ENCODE measurements around the gene TRIM59.
"Not testable (repeated sequence)": the region's sequence is repeated elsewhere in the genome, so short reads cannot be mapped to it uniquely, and the experiment has no call there.

The TRIM59 gene

GRCh38 chr3:160452251-160452650 lies 2.7 kb upstream of the TRIM59 start:
- not testable (repeated sequence) for DNase-seq

GRCh38 chr3:160451602-160452001 lies 2.0 kb upstream of the TRIM59 start:
- DNase-seq: no peak

GRCh38 chr3:160450846-160451245 lies 1.3 kb upstream of the TRIM59 start:
- DNase-seq: no peak

GRCh38 chr3:160448845-160449635 lies 546 bp downstream of the TRIM59 start:
- DNase-seq: no peak

- no peak for DNase-seq
Measured at GRCh38 chr3:160447544-160447943, 2.0 kb downstream of the TRIM59 start.

- DNase-seq: no peak
Measured at GRCh38 chr3:160446522-160447056, 3.0 kb downstream of the TRIM59 start.

DNA sequence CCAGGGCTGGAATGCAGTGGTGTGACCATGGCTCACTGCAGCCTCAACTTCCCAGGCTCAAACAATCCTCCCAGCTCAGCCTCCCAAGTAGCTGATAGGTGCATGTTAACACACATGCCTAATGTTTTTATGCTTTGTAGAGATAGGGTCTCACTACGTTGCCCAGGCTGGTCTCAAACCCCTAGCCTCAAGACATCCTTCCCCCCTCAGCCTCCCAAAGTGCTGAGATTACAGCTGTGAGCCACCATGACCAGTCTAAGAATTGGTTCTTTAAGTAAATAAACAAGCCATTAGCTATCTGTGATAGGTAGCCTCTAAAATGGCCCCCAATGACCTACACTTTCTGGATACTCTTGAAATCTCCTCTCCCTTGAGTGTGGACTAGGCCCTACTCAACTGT lies 3.7 kb downstream of the TRIM59 start:
- DNase-seq: no peak

- DNase-seq: no peak
Measured at GRCh38 chr3:160444411-160444810, 5.2 kb downstream of the TRIM59 start.

DNA sequence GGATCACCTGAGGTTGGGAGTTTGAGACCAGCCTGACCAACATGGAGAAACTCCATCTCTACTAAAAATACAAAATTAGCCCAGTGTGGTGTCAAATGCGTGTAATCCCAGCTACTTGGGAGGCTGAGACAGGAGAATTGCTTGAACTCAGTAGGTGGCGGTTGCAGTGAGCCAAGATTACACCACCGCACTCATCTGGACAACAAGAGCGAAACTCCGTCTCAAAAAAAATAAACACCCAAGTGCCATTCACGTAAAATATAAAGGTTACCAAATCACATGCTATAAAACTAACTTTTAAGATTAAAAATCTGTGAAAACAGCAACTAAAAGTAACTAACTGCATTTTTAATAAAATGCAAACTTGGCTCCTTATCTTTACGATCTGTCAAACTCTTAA lies 8.9 kb downstream of the TRIM59 start:
- no peak for DNase-seq

DNA sequence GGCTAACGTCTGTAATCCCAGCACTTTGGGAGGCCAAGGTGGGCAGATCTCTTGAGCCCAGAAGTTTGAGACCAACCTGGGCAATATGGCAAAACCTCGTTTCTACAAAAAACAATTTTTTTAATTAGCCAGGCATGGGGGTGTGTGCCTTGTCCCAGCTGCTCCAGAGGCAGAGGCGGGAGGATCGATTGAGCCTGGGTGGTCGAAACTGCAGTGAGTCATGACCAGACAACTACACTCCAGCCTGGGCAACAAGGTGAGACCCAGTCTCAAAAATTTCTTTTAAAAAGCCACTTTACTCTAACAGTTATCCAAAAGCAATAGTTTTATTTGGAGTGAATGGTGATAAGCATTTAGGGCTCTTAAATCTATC lies 12.5 kb downstream of the TRIM59 start:
- DNase-seq: no peak

DNA sequence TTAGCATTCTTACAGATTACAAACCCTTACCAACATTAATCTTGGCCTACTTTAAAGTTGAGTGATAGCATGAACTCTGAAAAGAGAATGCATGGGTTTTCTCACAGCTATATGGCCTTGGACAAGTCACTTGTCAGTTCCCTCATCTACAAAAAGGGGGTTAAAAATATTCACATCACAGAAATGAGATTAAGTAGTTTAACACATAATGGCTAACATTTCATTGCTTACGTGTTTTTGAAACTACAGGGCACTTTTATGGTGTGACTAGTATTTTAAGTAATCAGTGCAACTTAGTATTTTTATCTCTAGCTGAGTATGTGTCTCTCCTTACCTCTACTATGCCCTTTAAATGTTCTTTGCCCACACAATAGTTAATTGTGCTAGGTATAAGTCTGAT lies 13.8 kb downstream of the TRIM59 start:
- DNase-seq: no peak

DNA sequence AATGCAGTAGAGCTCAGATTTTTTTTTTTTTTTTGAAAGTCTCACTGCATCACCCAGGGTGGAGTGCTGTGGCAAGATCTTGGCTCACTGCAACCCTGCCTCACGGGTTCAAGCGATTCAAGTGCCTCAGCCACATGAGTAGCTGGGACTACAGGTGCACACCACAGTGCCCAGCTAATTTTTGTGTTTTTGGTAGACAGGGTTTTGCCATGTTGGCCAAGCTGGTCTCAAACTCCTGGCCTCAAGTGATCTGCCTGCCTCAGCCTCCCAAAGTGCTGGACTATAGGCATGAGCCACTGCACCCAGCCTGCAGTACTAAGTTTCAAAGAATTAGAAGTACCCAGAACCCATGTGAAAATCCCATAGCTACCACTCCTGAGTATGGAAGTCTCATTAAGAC lies 14.5 kb downstream of the TRIM59 start:
- DNase-seq: no peak

DNA sequence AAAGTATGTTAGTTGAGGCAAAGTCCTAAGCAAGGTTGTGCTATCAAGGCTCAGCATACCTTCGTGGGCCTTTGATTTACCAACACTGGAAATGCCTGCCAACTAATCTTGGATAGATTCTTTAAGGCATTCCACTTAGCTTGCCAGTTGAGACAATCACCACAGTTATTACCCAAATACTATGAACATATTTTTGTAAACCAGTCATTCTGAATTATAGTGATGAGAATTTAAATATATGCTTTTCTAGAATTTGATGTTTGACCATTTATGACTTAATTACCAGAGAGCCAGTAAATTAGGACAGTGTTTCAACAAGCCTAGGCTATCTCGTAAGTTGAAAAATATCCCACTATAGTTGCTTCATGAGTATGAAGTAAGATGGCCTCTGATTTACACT lies 15.5 kb downstream of the TRIM59 start:
- no peak for DNase-seq

DNA sequence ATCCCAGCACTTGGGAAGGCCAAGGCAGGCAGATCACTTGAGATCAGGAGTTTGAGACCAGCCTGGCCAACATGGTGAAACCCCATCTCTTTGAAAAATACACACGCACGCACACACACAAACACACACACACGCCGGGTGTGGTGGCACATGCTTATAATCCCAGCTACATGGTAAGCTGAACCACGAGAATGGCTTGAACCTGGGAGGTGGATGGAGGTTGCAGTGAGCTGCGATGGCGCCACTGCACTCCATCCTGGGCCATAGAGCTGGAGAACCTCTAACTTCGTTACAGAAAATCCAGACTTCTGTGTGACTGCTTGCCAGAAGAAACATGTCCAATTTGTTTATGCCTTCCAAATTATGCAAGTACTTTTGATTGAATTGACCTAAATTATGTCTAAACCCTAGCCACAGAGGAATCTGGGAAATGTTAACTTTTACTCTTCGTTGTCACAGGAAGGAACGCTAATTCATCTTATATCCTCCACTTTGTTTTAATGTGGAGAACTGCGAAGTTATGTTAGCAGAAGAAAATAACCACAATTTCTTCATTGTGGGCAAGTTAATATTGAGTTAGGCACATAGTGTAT lies 21.7 kb downstream of the TRIM59 start:
- no peak for DNase-seq

DNA sequence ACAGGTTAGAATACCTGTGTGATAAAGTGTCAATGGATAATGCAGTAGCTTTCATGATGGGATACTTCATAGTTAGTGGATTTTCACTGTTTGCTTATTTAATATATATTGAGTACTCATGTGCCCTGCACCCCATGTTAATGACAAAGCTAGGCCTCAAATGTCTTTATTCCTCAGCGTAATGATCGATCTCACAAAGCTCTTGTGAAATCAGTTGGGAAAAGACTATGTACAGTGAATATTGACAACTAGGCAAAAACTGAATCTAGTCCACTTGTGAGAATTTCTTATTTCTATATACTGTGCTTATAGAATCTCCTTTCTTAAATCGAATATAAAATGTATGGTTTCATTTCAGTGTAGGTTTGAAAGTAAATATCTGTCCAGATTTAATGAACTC lies 32.3 kb downstream of the TRIM59 start:
- no peak for DNase-seq

DNA sequence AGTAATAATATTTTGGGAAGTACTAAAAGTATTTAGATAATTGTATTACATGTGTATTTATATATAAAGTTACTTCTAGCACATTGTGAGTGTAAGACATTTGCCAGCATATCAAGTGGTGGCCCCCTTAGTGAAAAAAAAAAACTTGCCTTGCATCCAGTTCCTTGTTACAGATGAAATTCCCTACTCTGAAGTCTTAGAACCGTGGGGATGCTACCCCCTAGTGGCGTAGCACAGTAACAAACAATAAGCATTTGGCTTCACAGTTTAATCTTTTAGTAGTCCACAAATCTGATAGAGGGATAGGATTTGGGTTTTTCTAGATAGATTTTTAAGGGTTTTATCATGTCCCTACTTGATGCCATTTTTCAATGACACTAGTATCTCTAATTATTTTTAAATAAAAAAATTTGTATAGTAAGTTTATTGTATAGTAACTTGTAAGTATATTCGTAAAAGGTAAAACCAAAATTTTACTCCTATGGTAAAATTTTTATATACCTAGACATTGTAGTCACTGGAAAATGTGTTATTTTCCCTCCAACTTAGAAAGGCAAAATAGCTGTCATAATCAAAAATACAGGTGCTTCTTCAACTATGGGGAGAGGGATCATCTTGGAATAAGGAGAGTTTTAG lies 35.9 kb downstream of the TRIM59 start:
- peak; percentile 74 for DNase-seq

DNA sequence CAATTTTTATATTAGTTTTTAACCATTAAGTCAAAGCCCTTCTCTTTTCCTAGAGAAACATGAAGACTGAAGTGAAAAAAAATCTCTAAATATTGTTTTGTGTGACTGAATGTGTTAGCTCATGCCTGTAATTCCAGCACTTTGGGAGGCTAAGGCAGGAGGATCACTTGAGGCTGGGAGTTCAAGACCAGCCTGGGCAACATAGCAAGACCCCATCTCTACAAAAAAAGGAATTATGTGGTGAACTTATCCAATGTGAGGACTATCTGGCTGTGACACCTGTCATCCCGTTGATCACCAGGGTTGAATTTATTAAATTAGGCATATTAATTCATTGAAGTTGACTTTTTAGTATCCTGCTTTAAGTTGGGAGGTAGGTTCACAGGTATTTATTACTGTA lies 37.1 kb downstream of the TRIM59 start:
- DNase-seq: no peak

GRCh38 chr3:160409812-160410610 lies 39.6 kb downstream of the TRIM59 start:
- no peak for DNase-seq

DNA sequence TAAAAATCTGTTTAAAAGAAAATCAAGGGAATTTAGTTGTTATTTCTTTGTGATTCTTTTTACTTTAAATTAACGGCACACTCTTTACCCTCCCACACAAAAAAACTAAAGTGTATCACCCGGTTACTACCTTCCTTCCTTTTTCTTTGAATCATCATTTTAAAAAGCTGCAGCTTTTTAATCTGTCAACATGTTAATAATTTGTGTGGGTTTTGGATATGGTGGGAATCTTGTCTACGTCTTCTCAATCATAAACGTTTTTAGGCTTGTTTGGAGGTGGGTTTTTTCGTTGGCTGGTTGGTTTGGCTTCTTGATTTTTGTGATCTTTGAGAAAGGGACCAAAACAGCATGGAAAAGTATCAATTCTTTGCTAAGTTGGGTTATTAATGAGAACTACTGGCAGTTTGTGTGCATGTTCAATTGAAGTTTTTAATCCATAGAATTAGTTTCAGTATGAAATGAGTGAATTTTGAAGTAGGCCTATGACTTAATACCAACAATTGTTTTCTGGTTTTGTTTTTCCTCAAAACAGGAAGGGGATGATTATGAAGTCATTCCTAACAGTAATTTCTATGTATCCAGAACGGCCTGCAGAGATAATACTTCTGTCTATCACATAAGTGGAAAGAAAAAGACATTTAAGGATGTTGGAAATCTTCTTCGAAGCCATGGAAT lies 45.7 kb downstream of the TRIM59 start:
- no peak for DNase-seq

GRCh38 chr3:160403028-160403545 lies 46.5 kb downstream of the TRIM59 start:
- no peak for DNase-seq

DNA sequence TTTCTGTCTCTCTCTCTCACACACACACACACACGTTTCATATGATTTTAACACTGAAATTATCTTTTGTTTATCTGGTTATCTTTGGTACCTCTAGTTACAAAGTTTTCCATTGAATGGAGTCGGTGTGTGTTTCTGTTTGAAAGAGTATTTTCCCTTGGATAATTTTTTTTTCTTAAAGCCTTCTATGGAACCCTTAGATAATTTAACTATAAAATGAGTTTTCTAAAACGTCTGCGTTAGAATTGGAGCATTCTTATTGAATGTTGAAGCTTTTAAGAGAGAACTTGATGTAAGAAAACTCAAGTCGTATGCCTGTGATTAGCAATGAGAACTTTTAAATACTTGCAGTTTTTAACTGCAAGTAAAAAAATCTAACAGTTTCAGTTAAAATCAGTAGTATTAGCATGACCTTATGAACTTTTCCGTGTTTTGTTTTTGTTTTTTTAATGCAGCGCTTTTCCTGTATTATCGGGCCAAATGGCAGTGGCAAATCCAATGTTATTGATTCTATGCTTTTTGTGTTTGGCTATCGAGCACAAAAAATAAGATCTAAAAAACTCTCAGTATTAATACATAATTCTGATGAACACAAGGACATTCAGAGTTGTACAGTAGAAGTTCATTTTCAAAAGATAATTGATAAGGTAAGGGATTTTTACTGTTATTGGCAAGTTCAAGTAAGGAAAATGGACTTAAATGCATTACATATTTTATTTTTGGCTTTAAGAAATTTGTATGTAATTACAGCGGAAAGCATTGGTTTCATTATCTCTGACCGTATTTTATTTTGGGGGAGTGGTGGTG lies 47.2 kb downstream of the TRIM59 start:
- no peak for DNase-seq
